DOHH2 (cell line): ENCODE data around the gene NKX1-2.

Source experiments
- H3F3A ChIP-seq: fragments of 200-600 bp; sonication (generic), shearing (Covaris generic); 2 replicates; pipeline ENCODE4 v1.6.0; 2016; ENCODE audit warnings: antibody characterized with exemption, mild to moderate bottlenecking; ENCODE audit not compliant: control insufficient read depth, insufficient read depth
- H3K27ac ChIP-seq: fragments of 200-600 bp; sonication (generic); 2 replicates; pipeline ENCODE4 v1.5.1; 2014; ENCODE audit warnings: low read depth, mild to moderate bottlenecking, low read length, moderate library complexity
- H3K27me3 ChIP-seq: fragments of 200-600 bp; sonication (generic); 2 replicates; pipeline ENCODE4 v1.6.1; 2014; ENCODE audit warnings: mild to moderate bottlenecking, low read length, mixed read lengths; ENCODE audit not compliant: control insufficient read depth
- H3K36me3 ChIP-seq: fragments of 200-600 bp; sonication (generic); 2 replicates; pipeline ENCODE4 v1.6.1; 2014; ENCODE audit warnings: mild to moderate bottlenecking, low read length, moderate library complexity, mixed read lengths; ENCODE audit not compliant: control insufficient read depth
- H3K4me1 ChIP-seq: fragments of 200-600 bp; sonication (generic); 2 replicates; pipeline ENCODE4 v1.6.1; 2014; ENCODE audit warnings: mild to moderate bottlenecking, low read length, mixed read lengths; ENCODE audit not compliant: control insufficient read depth
- H3K4me2 ChIP-seq: fragments of 200-600 bp; sonication (generic); 2 replicates; pipeline ENCODE4 v1.6.0; 2014; ENCODE audit warnings: mild to moderate bottlenecking, low read length, moderate library complexity
- H3K4me3 ChIP-seq: fragments of 200-600 bp; sonication (generic); 2 replicates; pipeline ENCODE4 v1.5.1; 2014; ENCODE audit warnings: mild to moderate bottlenecking, low read length, mixed read lengths
- H3K79me2 ChIP-seq: fragments of 200-600 bp; sonication (generic); 2 replicates; pipeline ENCODE4 v1.6.1; 2014; ENCODE audit warnings: mild to moderate bottlenecking, low read length, mixed read lengths; ENCODE audit not compliant: control insufficient read depth
- H3K9me2 ChIP-seq: fragments of 200-600 bp; sonication (generic); replicated peaks from 2 replicates; pipeline ENCODE4 v1.6.1; 2014; ENCODE audit warnings: mild to moderate bottlenecking, low read length, mixed read lengths; ENCODE audit not compliant: control insufficient read depth
- H3K9me3 ChIP-seq: fragments of 200-600 bp; sonication (generic); 2 replicates; pipeline ENCODE4 v1.6.1; 2014; ENCODE audit warnings: antibody characterized with exemption, low read length, mixed read lengths; ENCODE audit not compliant: control insufficient read depth, insufficient read depth
- H4K20me1 ChIP-seq: fragments of 200-600 bp; sonication (generic); 2 replicates; pipeline ENCODE4 v1.6.0; 2014; ENCODE audit warnings: low read depth, mild to moderate bottlenecking, antibody characterized with exemption, low read length, moderate library complexity; ENCODE audit not compliant: control insufficient read depth, insufficient read depth
- CTCF ChIP-seq: fragments of 200-600 bp; sonication (generic); IDR thresholded peaks from one replicate; pipeline ENCODE4 v1.5.1; 2014; ENCODE audit warnings: antibody characterized with exemption, mild to moderate bottlenecking, low read depth, low read length; ENCODE audit not compliant: poor library complexity, severe bottlenecking
- EZH2phosphoT487 ChIP-seq: fragments of 200-600 bp; sonication (generic); IDR thresholded peaks from 2 replicates; pipeline ENCODE4 v1.6.1; 2017; ENCODE audit warnings: borderline replicate concordance, mild to moderate bottlenecking, antibody characterized with exemption, low read length, moderate library complexity, mixed read lengths

NKX1-2 gene

GRCh38 chr10:124459395-124459794 is 9.6 kb upstream of the NKX1-2 start:
- no peaks in the 10 kb centered on the region for H3K9me3 ChIP-seq
- no peak overlapping the region for H3K4me2 ChIP-seq
- H4K20me1 ChIP-seq: no peaks in the 10 kb centered on the region
- H3K9me2 ChIP-seq: no peaks in the 10 kb centered on the region
- H3K27ac ChIP-seq: no peak overlapping the region
- peaks cover 12% of the 10 kb centered on the region for H3K4me1 ChIP-seq
- peaks cover 27% of the 10 kb centered on the region for H3K27me3 ChIP-seq
- H3K79me2 ChIP-seq: no peaks in the 10 kb centered on the region
- no peaks in the 10 kb centered on the region for H3K36me3 ChIP-seq
- TF ChIP-seq CTCF (no peak), EZH2phosphoT487 (no peak)
- H3K4me3 ChIP-seq: no peak overlapping the region
- H3F3A ChIP-seq: no peaks in the 10 kb centered on the region

- Histone ChIP-seq H3F3A (no peaks in the 10 kb centered on the region), H3K27me3 (peaks cover 32% of the 10 kb centered on the region), H3K4me2 (no peak overlapping the region), H3K79me2 (no peaks in the 10 kb centered on the region), H3K4me3 (no peak overlapping the region), H3K9me3 (no peaks in the 10 kb centered on the region), H4K20me1 (no peaks in the 10 kb centered on the region), H3K27ac (no peak overlapping the region), H3K4me1 (peaks cover 9% of the 10 kb centered on the region), H3K9me2 (no peaks in the 10 kb centered on the region), H3K36me3 (no peaks in the 10 kb centered on the region)
- no peak for TF ChIP-seq CTCF
- no peak for TF ChIP-seq EZH2phosphoT487
These were observed 9.1 kb upstream of the NKX1-2 start for GRCh38 chr10:124458889-124459288.

- Histone ChIP-seq H3K9me3 (no peaks in the 10 kb centered on the region), H3K27me3 (peaks cover 36% of the 10 kb centered on the region), H3K4me3 (no peak overlapping the region), H3K36me3 (no peaks in the 10 kb centered on the region), H3K4me2 (no peak overlapping the region), H3K4me1 (peaks cover 9% of the 10 kb centered on the region), H3F3A (no peaks in the 10 kb centered on the region), H4K20me1 (no peaks in the 10 kb centered on the region), H3K79me2 (no peaks in the 10 kb centered on the region), H3K27ac (no peak overlapping the region), H3K9me2 (no peaks in the 10 kb centered on the region)
- TF ChIP-seq EZH2phosphoT487 (no peak), CTCF (no peak)
These were observed 8.6 kb upstream of the NKX1-2 start for GRCh38 chr10:124458473-124458872.

- H3K27me3 ChIP-seq: peaks cover 53% of the 10 kb centered on the region
- no peaks in the 10 kb centered on the region for H4K20me1 ChIP-seq
- no peak overlapping the region for H3K4me3 ChIP-seq
- H3K79me2 ChIP-seq: no peaks in the 10 kb centered on the region
- H3K27ac ChIP-seq: no peak overlapping the region
- H3K9me2 ChIP-seq: no peaks in the 10 kb centered on the region
- no peak for TF ChIP-seq EZH2phosphoT487
- TF ChIP-seq CTCF: no peak
- H3F3A ChIP-seq: no peaks in the 10 kb centered on the region
- no peaks in the 10 kb centered on the region for H3K4me1 ChIP-seq
- no peaks in the 10 kb centered on the region for H3K36me3 ChIP-seq
- no peak overlapping the region for H3K4me2 ChIP-seq
- H3K9me3 ChIP-seq: no peaks in the 10 kb centered on the region
These were observed 5.6 kb upstream of the NKX1-2 start for GRCh38 chr10:124455441-124455840.
